HG03469 (cell line): ENCODE measurements around the gene MAP2K1.
"Not testable (repeated sequence)": the region's sequence is repeated elsewhere in the genome, so short reads cannot be mapped to it uniquely, and the experiment has no call there.

Experiments
- ATAC-seq: cut with Tn5 transposase; IDR thresholded peaks from one replicate; pipeline ENCODE4 v1.9.1; 2021; ENCODE audit warnings: mild to moderate bottlenecking, moderate library complexity, moderate number of reproducible peaks; ENCODE audit not compliant: unreplicated experiment

Gene MAP2K1

GRCh38 chr15:66422347-66422746 is 35.6 kb downstream of the MAP2K1 start:
- ATAC-seq, result no peak

GRCh38 chr15:66423149-66423548 is 36.4 kb downstream of the MAP2K1 start:
- no peak for ATAC-seq

DNA sequence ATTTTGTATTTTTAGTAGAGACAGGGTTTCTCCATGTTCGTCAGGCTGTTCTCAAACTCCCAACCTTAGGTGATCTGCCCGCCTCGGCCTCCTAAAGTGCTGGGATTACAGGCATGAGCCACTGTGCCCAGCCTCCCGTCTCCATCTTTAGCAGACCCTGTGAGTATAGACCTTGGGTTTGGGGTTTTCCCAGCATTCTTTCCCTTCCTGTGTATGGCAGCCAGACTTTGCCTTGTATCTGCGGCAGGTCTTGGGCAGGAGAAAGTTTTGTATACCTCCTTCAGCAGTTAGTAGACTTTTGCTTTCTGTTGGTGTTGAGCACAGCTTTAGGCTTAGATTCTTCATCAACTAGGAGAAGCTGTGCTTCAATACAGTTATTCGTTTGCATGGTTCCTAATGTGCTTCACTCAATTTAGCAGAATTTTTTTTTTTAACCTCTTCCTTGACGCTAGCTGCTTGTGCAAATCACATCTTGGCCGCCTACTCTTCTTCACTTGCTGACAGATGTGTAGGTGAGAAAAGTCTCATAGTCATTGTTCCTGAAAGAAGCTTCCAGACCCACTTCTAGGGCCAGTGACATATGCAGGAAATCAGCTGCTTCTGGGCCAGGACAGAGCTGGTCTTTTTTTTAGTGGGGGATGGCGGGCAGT is 38.4 kb downstream of the MAP2K1 start:
- ATAC-seq, result no peak

DNA sequence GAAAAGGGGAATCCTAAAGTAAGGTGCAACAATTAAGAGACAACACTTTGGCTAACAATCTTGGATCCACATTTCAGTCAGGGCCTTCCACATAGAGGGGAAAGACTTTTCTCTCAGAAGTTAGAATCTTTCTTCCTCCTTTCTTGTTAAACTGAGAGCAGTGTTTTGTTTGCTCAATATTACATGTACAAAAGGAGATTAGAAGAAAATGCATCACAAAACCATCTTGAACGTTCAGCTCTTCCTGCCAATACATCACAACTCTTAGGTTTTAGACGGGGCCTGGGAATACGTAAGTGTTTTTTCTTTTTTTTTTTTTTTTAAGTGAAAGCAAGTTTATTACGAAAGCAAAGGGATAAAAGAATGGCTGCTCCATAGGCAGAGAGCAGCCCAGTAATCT is 39.1 kb downstream of the MAP2K1 start:
- ATAC-seq, result no peak

GRCh38 chr15:66429117-66429516 is 42.4 kb downstream of the MAP2K1 start:
- ATAC-seq, result no peak

DNA sequence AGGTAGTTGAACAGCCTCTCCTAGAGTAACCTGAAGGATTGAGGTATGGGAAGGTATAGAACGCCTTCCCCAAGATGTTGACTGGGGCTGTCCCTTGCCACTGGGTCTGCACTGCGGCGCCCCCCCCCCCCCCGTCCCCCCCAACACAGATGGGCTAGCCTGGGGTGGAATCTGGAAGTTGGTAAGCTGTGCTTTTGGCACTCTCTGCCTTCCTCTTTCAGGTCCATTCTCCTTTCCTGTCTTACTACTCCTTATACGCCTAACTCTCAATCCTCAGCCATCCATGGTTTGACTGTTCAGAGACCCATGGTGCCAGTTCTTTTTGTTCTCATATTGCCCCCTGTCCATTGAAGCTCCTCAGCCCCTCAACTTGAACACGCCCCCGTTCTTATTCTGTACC is 42.8 kb downstream of the MAP2K1 start:
- ATAC-seq, result no peak

GRCh38 chr15:66430627-66431255 is 44.0 kb downstream of the MAP2K1 start:
- no peak for ATAC-seq

DNA sequence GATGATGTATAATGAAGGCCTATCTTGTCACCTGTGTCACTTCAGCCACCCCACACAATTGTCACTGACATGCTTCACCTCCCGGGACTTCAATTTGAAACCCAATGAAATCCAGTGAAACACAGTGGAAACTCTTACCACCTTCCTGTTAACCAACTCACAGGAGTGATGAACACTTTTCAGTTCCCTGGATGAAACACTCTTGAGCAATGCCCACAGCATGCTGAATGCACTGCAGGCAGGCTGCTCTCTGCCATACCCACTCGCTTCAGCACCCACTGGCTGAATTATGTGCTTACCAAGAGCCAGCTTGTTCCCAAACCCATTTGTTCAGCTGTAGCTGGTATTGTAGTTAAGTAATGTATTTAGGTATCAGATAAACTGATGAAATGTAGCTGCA is 47.0 kb downstream of the MAP2K1 start:
- ATAC-seq, result no peak

DNA sequence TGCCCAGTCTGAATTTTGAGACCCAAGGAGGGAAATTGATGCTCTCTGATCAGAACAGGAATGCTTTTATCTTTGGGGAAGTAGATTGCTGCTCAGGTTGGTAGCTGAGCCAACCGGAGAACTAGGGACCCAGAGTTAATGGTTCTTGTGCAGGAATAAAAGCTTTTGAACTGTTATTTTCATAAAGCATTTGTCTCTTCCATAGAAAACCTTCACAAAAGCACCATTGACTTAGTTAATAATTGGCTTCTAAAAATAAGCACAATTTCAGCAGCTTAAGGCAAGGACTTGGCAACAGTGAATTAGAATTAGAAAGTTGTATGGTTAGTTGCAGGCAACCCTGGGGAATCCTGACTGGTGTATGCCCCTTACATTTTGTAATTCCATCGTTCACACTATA is 53.8 kb downstream of the MAP2K1 start:
- no peak for ATAC-seq

- ATAC-seq, result no peak
These were observed 65.7 kb downstream of the MAP2K1 start for GRCh38 chr15:66452420-66452819.

DNA sequence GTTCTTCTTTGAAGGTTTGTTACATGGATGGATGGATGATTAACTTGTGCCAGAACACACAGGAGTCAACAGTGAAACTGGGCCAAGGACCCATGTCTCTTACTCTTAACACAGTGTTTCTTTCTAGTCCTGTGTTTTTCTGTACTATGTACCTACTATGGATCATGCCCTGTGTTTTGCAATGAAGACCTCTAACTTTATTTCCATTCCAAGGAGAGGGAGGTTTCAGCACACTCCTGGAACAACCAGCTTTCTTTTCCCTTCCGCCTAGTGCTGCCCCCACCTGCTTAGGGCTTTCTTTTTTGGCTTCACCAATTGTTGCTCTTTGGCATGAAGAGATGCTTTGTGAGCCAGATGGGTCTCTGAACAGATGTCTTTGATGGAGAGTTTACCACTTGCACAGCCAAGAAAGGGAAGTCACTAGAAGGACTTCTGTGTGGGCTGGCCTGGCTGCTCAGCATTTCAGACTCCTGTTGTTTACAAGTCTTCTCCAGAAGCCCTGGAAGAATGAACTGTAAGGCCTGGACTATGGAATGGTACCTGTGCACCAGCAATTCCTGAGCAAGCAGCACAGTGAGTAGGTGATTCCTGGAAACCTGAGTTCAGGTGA is 66.4 kb downstream of the MAP2K1 start:
- no peak for ATAC-seq

DNA sequence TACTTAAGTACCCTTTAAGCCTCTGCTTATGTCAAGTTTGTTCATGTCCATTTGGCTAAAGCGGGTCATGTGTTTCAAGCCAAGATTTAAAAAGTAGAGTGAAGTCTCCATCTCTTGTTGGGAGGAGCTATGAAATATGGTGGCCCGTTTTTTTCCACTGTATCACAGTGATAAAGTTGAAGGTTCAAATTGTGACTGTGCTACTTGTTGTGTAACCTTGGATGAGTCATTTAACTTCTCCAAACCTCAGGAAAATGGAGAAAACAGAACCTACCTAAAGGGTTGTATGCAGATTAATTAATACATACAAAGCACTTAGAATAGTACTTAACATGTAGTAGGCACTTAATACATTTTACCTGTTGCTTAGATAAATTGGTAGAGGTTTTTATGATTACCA is 67.4 kb downstream of the MAP2K1 start:
- no peak for ATAC-seq

- no peak for ATAC-seq
These were observed 69.5 kb downstream of the MAP2K1 start for GRCh38 chr15:66456211-66456610.

DNA sequence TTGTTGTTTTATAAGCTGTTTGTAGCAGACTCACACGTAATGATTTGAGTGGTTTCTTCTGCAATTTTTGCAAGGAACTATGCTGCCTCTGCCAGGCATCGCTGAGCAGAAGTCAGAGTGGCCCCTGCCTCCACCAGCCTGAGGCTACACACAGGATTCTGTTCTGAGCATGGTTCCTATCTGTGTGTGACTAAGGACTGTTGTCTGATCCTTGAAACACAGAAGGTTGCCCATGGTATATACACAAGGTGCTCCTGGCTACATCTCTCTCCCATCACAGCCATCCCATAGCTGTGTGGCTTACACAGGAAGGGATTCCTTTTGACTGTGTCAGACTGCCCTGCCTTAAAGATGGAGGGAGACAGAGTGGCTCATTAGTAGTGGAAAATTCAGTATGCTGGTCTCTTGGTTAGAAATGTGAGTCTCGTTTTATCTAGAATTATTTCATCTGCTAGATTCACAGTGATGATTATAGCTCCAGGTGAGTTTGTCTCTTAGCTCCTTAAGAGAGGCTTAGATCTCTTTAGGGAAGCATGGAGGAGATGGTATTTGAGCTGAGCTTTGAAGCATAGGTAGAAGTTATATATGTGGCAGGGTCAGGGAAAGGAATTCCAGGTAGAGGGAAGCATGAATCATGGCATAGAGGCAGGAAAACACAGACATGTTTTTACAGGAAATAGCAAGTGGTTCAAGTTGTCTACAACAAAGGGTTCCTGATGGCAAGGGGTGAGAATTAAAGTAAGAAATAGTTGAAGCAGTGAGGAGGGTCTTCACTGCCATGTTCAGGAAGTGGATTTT is 73.3 kb downstream of the MAP2K1 start:
- ATAC-seq, result no peak

GRCh38 chr15:66461294-66461693 is 74.6 kb downstream of the MAP2K1 start:
- ATAC-seq, result not testable (repeated sequence)

DNA sequence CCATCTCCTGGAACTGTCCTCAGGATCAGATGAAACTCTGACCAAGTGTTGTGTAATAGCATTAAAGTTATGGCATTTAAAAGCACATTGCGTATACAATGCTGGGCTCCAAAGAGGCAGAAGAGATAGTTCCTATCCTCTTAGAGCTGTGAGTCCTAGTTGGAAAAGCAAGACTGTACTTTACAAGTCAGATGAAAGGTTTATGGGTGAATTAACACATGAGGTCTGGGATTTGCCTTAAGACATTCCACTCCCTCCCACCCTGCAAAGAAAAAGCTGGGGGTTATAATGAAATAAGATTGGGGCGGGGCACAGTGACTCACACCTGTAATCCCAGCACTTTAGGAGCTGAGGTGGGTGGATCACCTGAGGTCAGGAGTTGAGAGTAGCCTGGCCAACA is 75.2 kb downstream of the MAP2K1 start:
- ATAC-seq, result no peak

DNA sequence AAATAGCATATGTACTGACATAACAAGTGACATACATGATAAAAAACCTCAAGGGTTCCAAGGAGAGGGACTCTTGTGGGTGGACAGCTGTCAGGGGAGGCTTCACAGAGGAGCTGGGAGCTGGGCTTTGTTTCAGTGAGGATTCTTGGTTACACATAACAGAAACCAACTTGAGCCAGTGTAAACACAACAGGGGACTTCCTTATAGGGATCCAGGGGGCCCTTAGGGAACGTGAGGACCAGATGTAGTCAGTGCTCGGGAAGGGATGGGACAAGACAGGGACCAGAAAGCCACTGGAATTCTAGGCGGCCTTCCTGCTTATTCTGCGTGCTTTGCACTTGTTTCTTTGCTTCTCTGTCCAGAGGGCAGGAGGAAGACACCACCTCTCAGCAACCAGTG is 75.9 kb downstream of the MAP2K1 start:
- ATAC-seq, result no peak

GRCh38 chr15:66465294-66465693 is 78.6 kb downstream of the MAP2K1 start:
- not testable (repeated sequence) for ATAC-seq

- ATAC-seq, result not testable (repeated sequence)
These were observed 80.7 kb downstream of the MAP2K1 start for GRCh38 chr15:66467162-66468040.

DNA sequence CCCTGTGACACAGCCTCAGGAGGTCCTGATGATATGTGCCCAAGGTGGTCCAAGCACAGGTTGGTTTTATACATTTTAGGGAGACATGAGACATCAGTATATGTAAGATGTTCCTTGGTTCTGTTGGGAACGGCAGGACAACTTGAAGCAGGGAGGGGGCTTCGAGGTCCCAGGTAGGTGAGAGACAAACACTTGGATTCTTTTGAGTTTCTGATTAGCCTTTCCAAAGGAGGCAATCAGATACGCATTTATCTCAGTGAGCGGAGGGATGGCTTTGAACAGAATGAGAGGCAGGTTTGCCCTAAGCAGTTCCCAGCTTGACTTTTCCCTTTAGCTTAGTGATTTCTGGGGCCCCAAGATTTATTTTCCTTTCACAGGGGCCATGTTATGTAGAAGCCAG is 84.1 kb downstream of the MAP2K1 start:
- ATAC-seq, result not testable (repeated sequence)
